ENCODE data around the gene XRN1. TPM values are rescaled to one million over a fixed set of nuclear protein-coding genes. Genes with fewer than 3 reads are reported as not detected.

Gene XRN1
- total and polyA plus RNA-seq, 8 donors: 26.7 to 39.2 (median 35.2) TPM

DNA sequence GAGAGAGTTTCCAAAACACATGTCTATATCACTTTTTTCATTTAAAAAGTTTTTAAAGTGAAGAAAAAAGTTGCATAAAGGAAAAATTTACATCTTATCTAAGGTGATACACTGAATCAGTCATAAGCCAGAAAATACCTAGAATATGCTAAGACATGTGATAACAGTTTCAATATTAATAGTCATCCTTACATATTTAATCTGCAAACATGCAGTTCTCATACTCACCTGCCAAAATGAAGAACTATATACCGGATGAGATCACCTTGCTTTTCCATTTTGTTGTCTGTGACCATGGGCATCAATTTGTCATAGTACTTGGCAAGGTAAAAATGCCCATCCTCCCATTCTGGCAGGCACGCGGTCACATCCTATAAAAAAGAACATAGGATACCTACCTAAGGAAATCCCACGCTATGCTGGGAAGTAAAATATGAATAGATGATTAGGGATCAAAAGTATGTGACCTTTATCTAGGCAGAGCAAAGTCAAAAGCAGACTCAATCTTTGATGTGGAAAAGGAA lies 37.1 kb upstream of the XRN1 start:
- no peak overlapping the region for H3K27ac ChIP-seq
- H3K9me3 ChIP-seq: peaks cover 0 to 26% of the 10 kb centered on the region in 2 donors
- TF ChIP-seq, protein P1, sequence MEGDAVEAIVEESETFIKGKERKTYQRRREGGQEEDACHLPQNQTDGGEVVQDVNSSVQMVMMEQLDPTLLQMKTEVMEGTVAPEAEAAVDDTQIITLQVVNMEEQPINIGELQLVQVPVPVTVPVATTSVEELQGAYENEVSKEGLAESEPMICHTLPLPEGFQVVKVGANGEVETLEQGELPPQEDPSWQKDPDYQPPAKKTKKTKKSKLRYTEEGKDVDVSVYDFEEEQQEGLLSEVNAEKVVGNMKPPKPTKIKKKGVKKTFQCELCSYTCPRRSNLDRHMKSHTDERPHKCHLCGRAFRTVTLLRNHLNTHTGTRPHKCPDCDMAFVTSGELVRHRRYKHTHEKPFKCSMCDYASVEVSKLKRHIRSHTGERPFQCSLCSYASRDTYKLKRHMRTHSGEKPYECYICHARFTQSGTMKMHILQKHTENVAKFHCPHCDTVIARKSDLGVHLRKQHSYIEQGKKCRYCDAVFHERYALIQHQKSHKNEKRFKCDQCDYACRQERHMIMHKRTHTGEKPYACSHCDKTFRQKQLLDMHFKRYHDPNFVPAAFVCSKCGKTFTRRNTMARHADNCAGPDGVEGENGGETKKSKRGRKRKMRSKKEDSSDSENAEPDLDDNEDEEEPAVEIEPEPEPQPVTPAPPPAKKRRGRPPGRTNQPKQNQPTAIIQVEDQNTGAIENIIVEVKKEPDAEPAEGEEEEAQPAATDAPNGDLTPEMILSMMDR (IDR thresholded peaks at IDR 0.05): no peak
- H3K27me3 ChIP-seq: no peaks in the 10 kb centered on the region
- intact Hi-C loops (cut with DNase I): no loop called here
- ATAC-seq (no peak), DNase-seq (no peak)
- H3K36me3 ChIP-seq: peaks cover 0 to 88% of the 10 kb centered on the region in 2 donors
- no peaks in the 10 kb centered on the region for H3K4me1 ChIP-seq
- H3K4me3 ChIP-seq: no peak overlapping the region

DNA sequence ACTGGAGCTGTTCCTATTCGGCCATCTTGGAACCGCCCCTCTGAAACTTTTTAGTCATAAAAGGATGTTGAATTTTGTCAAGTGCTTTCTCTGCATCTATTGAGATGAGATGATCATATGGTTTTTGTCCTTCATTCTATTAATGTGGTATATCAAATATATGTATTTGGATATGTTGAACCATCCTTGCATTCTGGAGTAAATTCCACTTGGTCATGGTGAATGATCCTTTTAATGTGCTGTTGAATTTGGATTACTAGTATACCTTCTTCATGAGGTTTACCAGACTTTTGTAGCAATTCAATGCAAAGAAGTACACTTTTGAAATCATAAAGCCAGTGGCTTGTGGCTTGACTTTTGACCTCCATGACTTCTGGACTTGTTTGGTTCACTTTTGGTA lies 33.4 kb upstream of the XRN1 start:
- no peak overlapping the region for H3K27ac ChIP-seq
- peaks cover 0 to 63% of the 10 kb centered on the region in 2 donors for H3K36me3 ChIP-seq
- intact Hi-C loops (cut with DNase I): no loop called here
- H3K9me3 ChIP-seq: peaks cover 0 to 26% of the 10 kb centered on the region in 2 donors
- no peaks in the 10 kb centered on the region for H3K27me3 ChIP-seq
- H3K4me1 ChIP-seq: no peaks in the 10 kb centered on the region
- H3K4me3 ChIP-seq: no peak overlapping the region
- TF ChIP-seq, protein P1 (IDR thresholded peaks at IDR 0.05): no peak
- no peak for ATAC-seq
- DNase-seq: no peak

DNA sequence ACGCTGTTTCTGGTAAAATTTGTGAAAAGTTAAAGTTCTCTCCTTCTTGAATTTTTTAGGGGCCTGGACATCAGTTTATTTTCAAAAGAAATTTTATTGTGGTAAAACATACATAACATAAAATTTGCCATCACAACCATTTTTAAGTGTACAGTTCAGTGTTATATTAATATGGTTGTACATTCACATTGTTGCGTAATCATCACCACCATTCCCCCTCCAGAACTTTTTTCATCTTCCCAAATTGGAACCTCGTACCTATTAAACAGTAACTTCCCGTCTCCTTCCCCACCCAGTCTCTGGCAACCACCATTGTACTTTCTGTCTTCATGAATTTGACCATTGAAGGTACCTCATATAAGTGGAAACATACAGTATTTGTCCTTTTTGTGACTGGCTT lies 23.0 kb upstream of the XRN1 start:
- peaks cover 0 to under 1% of the 10 kb centered on the region in 2 donors for H3K36me3 ChIP-seq
- no peaks in the 10 kb centered on the region for H3K27me3 ChIP-seq
- DNase-seq: no peak
- H3K4me3 ChIP-seq: no peak overlapping the region
- H3K4me1 ChIP-seq: no peaks in the 10 kb centered on the region
- ATAC-seq: no peak
- intact Hi-C loops (cut with DNase I): no loop called here
- H3K27ac ChIP-seq: no peak overlapping the region
- TF ChIP-seq, protein P1 (IDR thresholded peaks at IDR 0.05): no peak
- peaks cover 0 to 11% of the 10 kb centered on the region in 2 donors for H3K9me3 ChIP-seq

DNA sequence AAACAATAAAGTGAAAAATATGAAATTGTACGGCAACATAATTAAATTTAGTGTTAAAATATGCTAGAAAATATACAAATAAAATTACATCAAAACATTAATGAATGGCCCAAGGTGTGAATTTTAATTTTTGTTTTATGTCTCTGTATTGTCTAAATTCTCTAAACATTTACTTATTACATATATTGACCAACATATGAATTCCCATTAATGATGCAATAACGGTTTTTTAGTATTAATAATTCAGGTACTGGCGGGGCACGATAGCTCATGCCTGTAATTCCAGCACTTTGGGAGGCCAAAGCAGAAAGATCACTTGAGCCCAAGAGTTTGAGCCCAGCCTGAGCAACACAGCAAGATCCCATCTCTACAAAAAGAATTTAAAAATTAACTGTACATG lies 20.6 kb upstream of the XRN1 start:
- TF ChIP-seq, protein P1 (IDR thresholded peaks at IDR 0.05): no peak
- H3K27me3 ChIP-seq: no peaks in the 10 kb centered on the region
- no peaks in the 10 kb centered on the region for H3K4me1 ChIP-seq
- ATAC-seq: no peak
- intact Hi-C loops (cut with DNase I): no loop called here
- H3K9me3 ChIP-seq: peaks cover 0 to 2% of the 10 kb centered on the region in 2 donors
- no peak overlapping the region for H3K27ac ChIP-seq
- H3K4me3 ChIP-seq: no peak overlapping the region
- peaks cover 0 to 15% of the 10 kb centered on the region in 2 donors for H3K36me3 ChIP-seq
- no peak for DNase-seq

DNA sequence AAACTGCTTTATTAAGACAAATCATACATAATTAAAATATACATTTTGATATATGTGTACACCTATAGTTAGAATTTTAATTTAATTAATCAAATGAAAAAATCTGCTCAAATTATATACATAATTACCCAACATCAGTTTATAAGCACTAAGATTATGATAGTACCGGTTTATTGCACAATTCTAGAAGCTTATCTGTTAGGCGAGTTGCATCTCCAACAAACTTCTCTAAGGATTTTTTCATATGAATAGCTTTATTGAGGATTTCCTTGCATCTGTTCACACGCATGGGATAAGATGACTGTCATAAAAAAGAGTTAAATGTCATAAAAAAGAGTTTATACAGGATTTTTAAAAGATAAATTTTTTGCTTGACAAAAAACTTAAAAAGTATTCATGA lies 19.9 kb upstream of the XRN1 start:
- Histone ChIP-seq H3K27me3 (no peaks in the 10 kb centered on the region), H3K9me3 (no peaks in the 10 kb centered on the region), H3K4me1 (no peaks in the 10 kb centered on the region), H3K27ac (no peak overlapping the region), H3K4me3 (no peak overlapping the region), H3K36me3 (peaks cover 0 to 18% of the 10 kb centered on the region in 2 donors)
- intact Hi-C loops (cut with DNase I): no loop called here
- TF ChIP-seq, protein P1 (IDR thresholded peaks at IDR 0.05): no peak
- DNase-seq: no peak
- ATAC-seq: no peak
